Measurements from ENCODE around the gene VAT1L. TPM values are rescaled to one million over a fixed set of nuclear protein-coding genes. Genes with fewer than 3 reads are reported as not detected.

The VAT1L gene
- total and polyA plus RNA-seq, 2 experiments from 2014 or later: 11.0 to 24.4 TPM

GRCh38 chr16:77781091-77781490 lies 7.3 kb upstream of the VAT1L start (continued):
- no peak for TF ChIP-seq NANOG (IDR thresholded peaks at IDR 0.05; ENCODE audit: borderline replicate concordance)
- no peak for TF ChIP-seq STAT1 (IDR thresholded peaks at IDR 0.05; ENCODE audit: unreplicated experiment)
- TF ChIP-seq REST (IDR thresholded peaks at IDR 0.05; ENCODE audit: unreplicated experiment): no peak

DNA sequence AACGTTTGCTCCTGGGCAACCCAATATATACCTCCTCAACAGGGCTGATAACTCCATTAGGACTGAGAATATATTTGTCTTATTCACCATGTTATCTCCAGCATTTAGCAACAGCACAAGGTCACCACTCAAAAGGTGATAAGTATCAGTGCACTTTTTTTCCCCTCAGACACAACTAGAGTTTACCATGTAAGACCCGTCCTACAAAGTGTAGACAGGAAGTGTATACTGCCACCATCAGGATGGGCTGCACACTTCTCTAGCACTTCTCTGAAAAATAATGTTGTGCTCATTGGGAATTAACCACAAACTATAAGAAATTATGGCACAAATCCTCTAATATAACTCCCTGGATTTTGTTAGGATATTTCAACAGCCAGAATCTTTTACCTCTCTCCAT lies 5.7 kb upstream of the VAT1L start:
- H3K27ac Mint-ChIP-seq: no peak overlapping the region
- no peak for TF ChIP-seq EZH2phosphoT487 (IDR thresholded peaks at IDR 0.05; ENCODE audit: unreplicated experiment)
- TF ChIP-seq, protein P1, sequence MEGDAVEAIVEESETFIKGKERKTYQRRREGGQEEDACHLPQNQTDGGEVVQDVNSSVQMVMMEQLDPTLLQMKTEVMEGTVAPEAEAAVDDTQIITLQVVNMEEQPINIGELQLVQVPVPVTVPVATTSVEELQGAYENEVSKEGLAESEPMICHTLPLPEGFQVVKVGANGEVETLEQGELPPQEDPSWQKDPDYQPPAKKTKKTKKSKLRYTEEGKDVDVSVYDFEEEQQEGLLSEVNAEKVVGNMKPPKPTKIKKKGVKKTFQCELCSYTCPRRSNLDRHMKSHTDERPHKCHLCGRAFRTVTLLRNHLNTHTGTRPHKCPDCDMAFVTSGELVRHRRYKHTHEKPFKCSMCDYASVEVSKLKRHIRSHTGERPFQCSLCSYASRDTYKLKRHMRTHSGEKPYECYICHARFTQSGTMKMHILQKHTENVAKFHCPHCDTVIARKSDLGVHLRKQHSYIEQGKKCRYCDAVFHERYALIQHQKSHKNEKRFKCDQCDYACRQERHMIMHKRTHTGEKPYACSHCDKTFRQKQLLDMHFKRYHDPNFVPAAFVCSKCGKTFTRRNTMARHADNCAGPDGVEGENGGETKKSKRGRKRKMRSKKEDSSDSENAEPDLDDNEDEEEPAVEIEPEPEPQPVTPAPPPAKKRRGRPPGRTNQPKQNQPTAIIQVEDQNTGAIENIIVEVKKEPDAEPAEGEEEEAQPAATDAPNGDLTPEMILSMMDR (conservative IDR thresholded peaks at IDR 0.05; ENCODE audit: low read depth in 2 of 2): peak; percentile 64 to 67
- Histone ChIP-seq H3F3A (replicated peaks; ENCODE audit: low read depth) (no peaks in the 10 kb centered on the region), H3K4me1 (ENCODE audit: insufficient read depth) (no peaks in the 10 kb centered on the region), H3K4me2 (no peak overlapping the region), H4K20me1 (replicated peaks; ENCODE audit: insufficient read depth) (no peaks in the 10 kb centered on the region; the same call in 1 of the 2 replicates), H3K4me3 (no peak overlapping the region), H3K27me3 (ENCODE audit: insufficient read depth) (peaks cover 17% of the 10 kb centered on the region), H2AFZ (peak overlapping the region; percentile 33), H3K79me2 (replicated peaks; ENCODE audit: insufficient read depth) (no peaks in the 10 kb centered on the region), H3K27ac (ENCODE audit: low read depth) (no peak overlapping the region), H3K36me3 (ENCODE audit: insufficient read depth) (no peaks in the 10 kb centered on the region), H3K9me2 (ENCODE audit: insufficient read depth) (no peaks in the 10 kb centered on the region)
- ATAC-seq (peak; percentile 71), DNase-seq (ENCODE audit: low spot score) (peak; percentile 28)
- peaks cover 8% of the 10 kb centered on the region; the same call in 1 of the 3 replicates for H3K9me3 Mint-ChIP-seq
- H3K36me3 Mint-ChIP-seq (ENCODE audit: low read depth): peaks cover 6% of the 10 kb centered on the region; the same call in 1 of the 3 replicates
- peaks cover 11% of the 10 kb centered on the region for H3K27me3 Mint-ChIP-seq (ENCODE audit: insufficient read depth, low read depth, poor library complexity)
- H3K4me3 Mint-ChIP-seq: no peak overlapping the region
- peaks cover 4% of the 10 kb centered on the region for H3K4me1 Mint-ChIP-seq

DNA sequence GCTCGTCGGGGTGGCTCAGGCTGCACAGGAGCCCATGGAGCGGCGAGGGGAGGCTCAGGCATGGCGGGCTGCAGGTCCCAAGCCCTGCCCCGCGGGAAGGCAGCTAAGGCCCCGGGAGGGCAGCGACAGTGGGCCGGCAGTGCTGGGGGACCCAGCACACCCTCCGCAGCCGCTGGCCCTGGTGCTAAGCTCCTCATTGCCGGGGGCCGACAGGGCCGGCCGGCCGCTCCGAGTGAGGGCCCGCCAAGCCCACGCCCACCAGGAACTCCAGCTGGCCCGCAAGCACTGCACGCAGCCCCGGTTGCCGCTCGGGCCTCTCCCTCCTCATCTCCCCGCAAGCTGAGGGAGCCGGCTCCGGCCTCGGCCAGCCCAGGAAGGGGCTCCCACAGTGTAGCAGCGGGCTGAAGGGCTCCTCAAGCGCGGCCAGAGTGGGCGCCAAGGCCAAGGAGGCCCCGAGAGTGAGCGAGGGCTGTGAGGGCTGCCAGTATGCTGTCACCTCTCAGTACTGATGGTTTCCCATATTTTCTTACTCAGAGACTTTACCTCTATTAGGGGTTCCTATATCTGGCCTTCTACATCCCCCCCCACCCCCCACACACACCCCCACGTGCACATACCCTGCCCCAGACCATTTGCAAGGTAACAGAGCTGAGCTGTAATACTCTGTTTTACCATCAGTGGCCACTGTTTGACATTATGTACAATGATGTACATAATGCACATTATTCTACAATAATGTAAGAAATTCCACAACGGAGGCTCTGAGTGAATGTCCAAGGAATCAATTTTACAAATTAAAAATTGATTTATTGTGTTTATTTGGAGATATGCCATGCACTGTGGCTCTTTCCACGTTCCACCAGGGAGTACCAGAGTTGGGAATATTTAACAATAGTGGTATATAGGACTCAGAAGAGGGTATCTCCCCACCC lies 3.7 kb upstream of the VAT1L start:
- peaks cover 20% of the 10 kb centered on the region for H3K27me3 Mint-ChIP-seq (ENCODE audit: insufficient read depth, low read depth, poor library complexity)
- TF ChIP-seq JUNB (IDR thresholded peaks at IDR 0.05; ENCODE audit: unreplicated experiment): no peak
- TF ChIP-seq, protein P1 (conservative IDR thresholded peaks at IDR 0.05; ENCODE audit: low read depth in 2 of 2): peak in 1 of 2 experiments; percentile 27; a peak in 1 of 4 replicates
- no peak for TF ChIP-seq STAT1 (IDR thresholded peaks at IDR 0.05; ENCODE audit: unreplicated experiment)
- no peak for TF ChIP-seq NANOG (IDR thresholded peaks at IDR 0.05; ENCODE audit: borderline replicate concordance)
- no peak for TF ChIP-seq POLR2AphosphoS5 (IDR thresholded peaks at IDR 0.05; ENCODE audit: low read depth)

More for the DNA sequence above, 3.7 kb upstream of the VAT1L start:
- Histone ChIP-seq H3K27ac (ENCODE audit: low read depth) (no peak overlapping the region), H3F3A (replicated peaks; ENCODE audit: low read depth) (no peaks in the 10 kb centered on the region), H3K79me2 (replicated peaks; ENCODE audit: insufficient read depth) (no peaks in the 10 kb centered on the region), H3K9me2 (ENCODE audit: insufficient read depth) (no peaks in the 10 kb centered on the region), H3K4me2 (no peak overlapping the region), H3K4me3 (no peak overlapping the region), H3K4me1 (ENCODE audit: insufficient read depth) (peaks cover 3% of the 10 kb centered on the region; the same call in 1 of the 2 replicates), H2AFZ (no peak overlapping the region), H3K27me3 (ENCODE audit: insufficient read depth) (peaks cover 31% of the 10 kb centered on the region), H3K36me3 (ENCODE audit: insufficient read depth) (no peaks in the 10 kb centered on the region), H4K20me1 (replicated peaks; ENCODE audit: insufficient read depth) (no peaks in the 10 kb centered on the region)
- peaks cover 8% of the 10 kb centered on the region; the same call in 1 of the 3 replicates for H3K9me3 Mint-ChIP-seq
- no peak for DNase-seq (ENCODE audit: low spot score)
- H3K27ac Mint-ChIP-seq: no peak overlapping the region
- peaks cover 8% of the 10 kb centered on the region for H3K4me1 Mint-ChIP-seq
- H3K36me3 Mint-ChIP-seq (ENCODE audit: low read depth): peaks cover 6% of the 10 kb centered on the region; the same call in 1 of the 3 replicates
- ATAC-seq: no peak
- H3K4me3 Mint-ChIP-seq: no peak overlapping the region

Data from GM23338 (cell line).